Endothelial cell (in vitro differentiated cells): ENCODE results near the gene ETV3. TPM values are rescaled to one million over a fixed set of nuclear protein-coding genes. Genes with fewer than 3 reads are reported as not detected.

Source experiments
- DNase-seq: peaks from one replicate; pipeline ENCODE4 v3.0.0; 2021; ENCODE audit warnings: low spot score
- H3K27ac Mint-ChIP-seq: one replicate; pipeline ENCODE4 v1.8.0; 2021; ENCODE audit warnings: mixed read lengths, inconsistent platforms; ENCODE audit not compliant: unreplicated experiment
- H3K27me3 Mint-ChIP-seq: one replicate; pipeline ENCODE4 v1.8.0; 2021; ENCODE audit warnings: mild to moderate bottlenecking, moderate library complexity, mixed read lengths, inconsistent platforms; ENCODE audit not compliant: unreplicated experiment
- H3K36me3 Mint-ChIP-seq: one replicate; pipeline ENCODE4 v1.8.0; 2021; ENCODE audit warnings: mild to moderate bottlenecking, low read depth, mixed read lengths, inconsistent platforms; ENCODE audit not compliant: unreplicated experiment
- H3K4me1 Mint-ChIP-seq: one replicate; pipeline ENCODE4 v1.8.0; 2021; ENCODE audit warnings: mild to moderate bottlenecking, mixed read lengths, inconsistent platforms; ENCODE audit not compliant: unreplicated experiment
- H3K4me3 Mint-ChIP-seq: one replicate; pipeline ENCODE4 v1.8.0; 2021; ENCODE audit warnings: mild to moderate bottlenecking, mixed read lengths, inconsistent platforms; ENCODE audit not compliant: unreplicated experiment
- H3K9me3 Mint-ChIP-seq: one replicate; pipeline ENCODE4 v1.8.0; 2021; ENCODE audit warnings: mixed read lengths, inconsistent platforms; ENCODE audit not compliant: unreplicated experiment
- total RNA-seq: library from RNA; stranded (reverse); fragmentation: NEBNext Ultra II Directional; extraction: Animal tissue kit (Norgen Biotek cat#: 25700); gene quantifications from one replicate; pipeline ENCODE4 v1.2.1, GENCODE V29; 2021; ENCODE audit not compliant: unreplicated experiment
- TF ChIP-seq, protein P1 (sequence below): fragments of 200-600 bp; sonication (generic); IDR thresholded peaks from one replicate; pipeline ENCODE4 v1.5.0; 2021; ENCODE audit warnings: antibody characterized with exemption; ENCODE audit not compliant: unreplicated experiment

The ETV3 gene
- total RNA-seq, 1 donor from 2014 or later, result 52.3 TPM

DNA sequence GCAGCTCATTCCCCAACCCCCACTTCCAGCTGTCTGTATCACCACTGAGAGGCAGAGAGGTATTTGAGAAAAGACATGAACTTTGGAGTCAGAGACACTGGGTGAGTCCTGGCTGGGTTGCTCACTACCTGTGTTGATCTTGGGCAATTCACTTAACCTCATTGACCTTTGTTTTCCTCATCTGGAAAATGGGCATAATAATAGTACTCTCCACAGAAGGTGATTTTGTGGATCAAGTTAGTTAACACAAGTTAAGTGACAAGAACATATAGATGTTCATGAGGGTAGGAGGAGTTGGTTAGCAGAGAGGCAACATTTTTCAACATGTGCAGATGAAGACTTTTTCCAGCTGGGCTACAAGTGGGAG lies 21.5 kb downstream of the ETV3 start:
- Mint-ChIP-seq H3K36me3 (peaks cover 8% of the 10 kb centered on the region), H3K4me3 (no peak overlapping the region), H3K27me3 (peaks cover 19% of the 10 kb centered on the region), H3K9me3 (no peaks in the 10 kb centered on the region), H3K27ac (no peak overlapping the region), H3K4me1 (peaks cover 33% of the 10 kb centered on the region)
- DNase-seq, result no peak
- TF ChIP-seq, protein P1, sequence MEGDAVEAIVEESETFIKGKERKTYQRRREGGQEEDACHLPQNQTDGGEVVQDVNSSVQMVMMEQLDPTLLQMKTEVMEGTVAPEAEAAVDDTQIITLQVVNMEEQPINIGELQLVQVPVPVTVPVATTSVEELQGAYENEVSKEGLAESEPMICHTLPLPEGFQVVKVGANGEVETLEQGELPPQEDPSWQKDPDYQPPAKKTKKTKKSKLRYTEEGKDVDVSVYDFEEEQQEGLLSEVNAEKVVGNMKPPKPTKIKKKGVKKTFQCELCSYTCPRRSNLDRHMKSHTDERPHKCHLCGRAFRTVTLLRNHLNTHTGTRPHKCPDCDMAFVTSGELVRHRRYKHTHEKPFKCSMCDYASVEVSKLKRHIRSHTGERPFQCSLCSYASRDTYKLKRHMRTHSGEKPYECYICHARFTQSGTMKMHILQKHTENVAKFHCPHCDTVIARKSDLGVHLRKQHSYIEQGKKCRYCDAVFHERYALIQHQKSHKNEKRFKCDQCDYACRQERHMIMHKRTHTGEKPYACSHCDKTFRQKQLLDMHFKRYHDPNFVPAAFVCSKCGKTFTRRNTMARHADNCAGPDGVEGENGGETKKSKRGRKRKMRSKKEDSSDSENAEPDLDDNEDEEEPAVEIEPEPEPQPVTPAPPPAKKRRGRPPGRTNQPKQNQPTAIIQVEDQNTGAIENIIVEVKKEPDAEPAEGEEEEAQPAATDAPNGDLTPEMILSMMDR, result no peak

DNA sequence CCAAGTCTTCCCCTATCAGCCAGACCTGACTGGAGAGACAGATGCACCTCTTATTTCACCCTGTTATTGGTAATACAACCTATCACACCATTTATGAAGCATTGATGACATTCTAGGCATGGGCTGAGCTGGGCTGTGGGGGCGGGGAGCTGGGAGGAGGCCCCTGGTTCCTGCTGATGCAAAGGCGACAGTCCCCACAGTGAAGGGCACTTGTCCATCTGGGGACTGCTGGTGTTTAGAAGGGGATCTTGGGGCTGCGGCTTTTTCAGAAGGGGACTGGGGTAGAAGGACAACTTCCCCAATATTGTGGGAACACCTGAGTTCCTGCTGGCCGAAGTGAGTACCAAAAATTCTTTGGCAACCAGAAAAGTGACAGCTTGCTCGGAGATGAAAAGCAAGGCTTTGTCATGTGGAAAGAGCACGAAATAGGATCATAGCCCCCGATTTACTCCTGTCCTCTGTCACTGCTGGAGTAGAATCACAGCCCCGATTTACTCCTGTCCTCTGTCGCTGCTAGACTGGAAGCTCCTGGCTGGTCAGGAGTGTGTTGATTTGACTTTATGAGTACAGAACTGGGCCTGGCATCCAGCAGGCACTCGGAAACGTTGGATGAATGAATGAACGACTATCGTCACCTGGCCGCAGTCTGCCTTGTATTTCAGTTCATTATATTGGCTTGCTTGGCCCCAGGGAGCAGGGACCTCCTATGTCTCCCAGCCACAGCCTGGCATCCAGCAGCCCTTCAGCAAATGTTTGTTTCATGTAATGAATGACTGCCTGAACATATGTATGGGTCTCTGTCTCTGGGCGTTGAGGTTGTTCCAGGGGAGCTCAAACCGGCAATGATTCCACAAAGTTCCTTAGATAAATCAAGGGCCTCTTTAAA lies 22.1 kb downstream of the ETV3 start:
- Mint-ChIP-seq H3K27ac (no peak overlapping the region), H3K36me3 (peaks cover 8% of the 10 kb centered on the region), H3K4me1 (peaks cover 37% of the 10 kb centered on the region), H3K27me3 (peaks cover 21% of the 10 kb centered on the region), H3K9me3 (no peaks in the 10 kb centered on the region), H3K4me3 (no peak overlapping the region)
- DNase-seq, result no peak
- TF ChIP-seq, protein P1, result no peak

DNA sequence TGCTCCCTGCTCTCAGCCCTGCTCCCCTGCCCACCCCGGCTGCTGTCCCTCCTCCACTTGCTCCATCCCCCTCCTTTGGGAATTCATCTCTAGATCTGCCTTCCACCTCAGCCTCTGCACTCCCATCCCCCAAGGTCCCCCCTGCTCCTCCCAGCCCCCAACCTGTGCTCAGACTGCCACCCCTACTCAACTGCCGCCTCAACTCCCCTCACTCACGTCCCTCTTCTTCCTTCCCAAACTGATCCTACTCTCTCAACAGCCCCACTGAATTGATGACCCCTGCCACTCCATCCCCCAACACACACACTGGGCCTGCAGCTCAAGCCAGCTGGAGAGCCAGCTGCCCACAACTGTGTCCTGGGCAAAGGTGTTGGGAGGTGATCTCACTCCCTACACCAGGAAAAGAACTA lies 22.8 kb downstream of the ETV3 start:
- H3K36me3 Mint-ChIP-seq, result peaks cover 8% of the 10 kb centered on the region
- H3K27ac Mint-ChIP-seq, result no peak overlapping the region
- peaks cover 21% of the 10 kb centered on the region for H3K27me3 Mint-ChIP-seq
- H3K4me3 Mint-ChIP-seq, result no peak overlapping the region
- TF ChIP-seq, protein P1, result no peak
- DNase-seq, result no peak
- H3K4me1 Mint-ChIP-seq, result peaks cover 43% of the 10 kb centered on the region
- H3K9me3 Mint-ChIP-seq, result no peaks in the 10 kb centered on the region

DNA sequence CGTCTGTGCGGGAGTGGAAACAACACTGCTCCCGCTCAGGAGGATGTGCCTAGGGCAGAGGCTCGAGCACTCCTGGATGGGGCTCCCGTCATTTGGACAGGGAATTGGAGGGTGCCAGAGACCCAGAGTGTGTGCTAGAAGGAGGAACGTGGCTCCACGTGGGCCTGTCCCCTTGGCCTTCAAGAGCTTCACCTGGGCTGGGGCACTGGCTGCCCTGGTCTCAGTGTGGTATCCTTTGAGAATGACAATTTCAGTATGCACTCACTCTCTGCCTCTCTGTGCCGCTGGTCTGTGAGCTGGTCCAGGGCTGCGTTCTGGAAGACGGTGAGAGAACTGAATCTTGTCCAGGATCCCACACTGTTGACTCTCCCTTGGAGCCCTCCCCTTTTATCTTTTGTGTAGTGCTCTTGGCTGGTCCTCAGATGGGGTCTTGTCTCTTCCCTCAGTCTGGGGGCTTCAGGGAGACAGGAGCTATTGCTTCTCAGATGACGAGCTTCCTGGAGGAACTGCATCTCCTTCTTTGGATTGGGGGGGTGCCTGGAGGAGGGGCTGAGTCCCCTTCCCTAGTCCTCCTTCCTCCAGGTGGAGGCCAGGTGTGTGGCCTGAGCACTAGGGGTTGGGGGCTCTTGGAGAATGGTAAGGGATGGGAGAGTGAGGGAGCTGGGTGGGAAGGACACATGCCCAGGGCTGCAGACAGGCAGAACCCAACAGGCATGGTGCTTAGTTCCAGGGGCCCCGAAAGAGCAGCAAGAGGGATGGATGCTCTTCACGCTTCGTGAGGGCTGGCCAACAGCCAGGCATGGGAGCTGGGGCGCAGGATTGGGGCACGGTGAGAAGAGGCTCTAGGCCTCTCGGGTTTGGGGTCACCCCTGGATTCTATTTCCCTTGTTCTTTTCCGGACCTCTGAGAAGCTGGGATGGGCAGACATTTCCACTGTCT lies 23.7 kb downstream of the ETV3 start:
- H3K4me3 Mint-ChIP-seq, result no peak overlapping the region
- peaks cover 8% of the 10 kb centered on the region for H3K36me3 Mint-ChIP-seq
- TF ChIP-seq, protein P1, result no peak
- no peak overlapping the region for H3K27ac Mint-ChIP-seq
- H3K9me3 Mint-ChIP-seq, result no peaks in the 10 kb centered on the region
- DNase-seq, result no peak
- peaks cover 43% of the 10 kb centered on the region for H3K4me1 Mint-ChIP-seq
- peaks cover 21% of the 10 kb centered on the region for H3K27me3 Mint-ChIP-seq
